ENCODE results near the gene COG5. TPM values are rescaled to one million over a fixed set of nuclear protein-coding genes. Genes with fewer than 3 reads are reported as not detected.

Gene COG5
- total and polyA plus RNA-seq, 9 of the 15 experiments (the other 6 are each of a cell fraction or from before 2014, with no cell fraction given): 15.3 to 75.1 (median 56.4) TPM

- TF ChIP-seq ZBTB40 (IDR thresholded peaks at IDR 0.05) (no peak), ZBTB40 (CRISPR knock-in tag; IDR thresholded peaks at IDR 0.05) (no peak)
These were observed 377.5 kb downstream of the COG5 start (continued) for GRCh38 chr7:107186240-107186639.
